Kidney epithelial cell (primary cell): Measurements from ENCODE around the gene GAS2L2. TPM values are rescaled to one million over a fixed set of nuclear protein-coding genes. Genes with fewer than 3 reads are reported as not detected.

Experiments
- DNase-seq: peaks from one replicate; pipeline ENCODE4 v3.0.0-alpha.2; 2010; ENCODE audit warnings: low read depth
- H3K27me3 ChIP-seq: 2 replicates; pipeline ENCODE4 v1.6.0; 2011; ENCODE audit warnings: low read length; ENCODE audit not compliant: control insufficient read depth, insufficient read depth
- H3K36me3 ChIP-seq: 2 replicates; pipeline ENCODE4 v1.5.1; 2011; ENCODE audit warnings: low read length; ENCODE audit not compliant: control insufficient read depth, insufficient read depth
- H3K4me3 ChIP-seq: 2 replicates; pipeline ENCODE4 v1.5.1; 2011; ENCODE audit warnings: low read depth, mild to moderate bottlenecking, control low read depth, low read length
- CTCF ChIP-seq: IDR thresholded peaks from 2 replicates; pipeline ENCODE4 v1.5.1; 2011; ENCODE audit warnings: mild to moderate bottlenecking, moderate library complexity, low read length, control low read depth, inconsistent platforms; ENCODE audit not compliant: insufficient read depth, poor library complexity, severe bottlenecking
- total RNA-seq: library from RNA; depleted of rRNA; stranded (reverse); fragments of >200 nt; gene quantifications from 2 replicates; pipeline ENCODE4 v1.2.3, GENCODE V29; 2015

The GAS2L2 gene
- total RNA-seq, 1 donor from 2014 or later, result not detected

DNA sequence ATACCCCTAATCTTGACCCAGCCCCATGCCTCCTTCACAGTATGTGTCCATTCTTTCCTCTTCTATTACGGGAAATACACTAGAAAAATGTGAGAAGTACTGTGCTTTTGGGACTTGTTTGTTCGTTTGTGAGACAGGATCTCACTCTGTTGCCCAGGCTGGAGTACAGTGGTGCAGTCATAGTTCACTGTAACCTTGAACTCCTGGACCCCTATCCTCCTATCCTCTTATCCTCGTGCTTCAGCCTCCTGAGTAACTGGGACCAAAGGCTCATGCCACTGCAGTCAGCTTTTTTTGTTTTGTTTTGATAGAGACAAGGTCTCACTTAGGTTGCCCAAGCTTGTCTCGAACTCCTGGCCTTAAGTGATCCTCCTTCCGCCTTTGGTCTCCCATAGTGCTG, 51.5 kb downstream of the GAS2L2 start:
- no peak overlapping the region for H3K4me3 ChIP-seq
- no peak for DNase-seq
- H3K27me3 ChIP-seq, result no peaks in the 10 kb centered on the region
- H3K36me3 ChIP-seq, result no peaks in the 10 kb centered on the region
- no peak for TF ChIP-seq CTCF

DNA sequence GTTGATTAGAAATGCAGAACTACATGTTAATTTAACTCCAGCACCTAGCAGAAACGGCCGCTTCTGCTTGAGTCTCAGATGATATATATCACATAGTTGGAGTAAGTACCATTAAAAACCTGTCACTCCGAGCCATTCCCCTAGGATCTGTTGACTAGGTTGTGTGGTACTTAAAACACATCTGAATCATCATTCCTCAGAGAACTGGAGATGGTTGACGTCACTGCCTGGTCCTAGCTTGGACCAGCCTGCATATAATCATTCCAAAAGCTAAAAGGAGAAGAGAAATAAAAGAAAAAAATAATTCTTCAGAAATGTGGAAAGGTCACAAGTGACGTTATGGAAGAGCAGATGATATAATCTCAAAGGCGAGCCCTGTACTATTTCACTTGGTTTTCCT, 52.9 kb downstream of the GAS2L2 start:
- DNase-seq, result no peak
- Histone ChIP-seq H3K36me3 (no peaks in the 10 kb centered on the region), H3K4me3 (no peak overlapping the region), H3K27me3 (no peaks in the 10 kb centered on the region)
- no peak for TF ChIP-seq CTCF

DNA sequence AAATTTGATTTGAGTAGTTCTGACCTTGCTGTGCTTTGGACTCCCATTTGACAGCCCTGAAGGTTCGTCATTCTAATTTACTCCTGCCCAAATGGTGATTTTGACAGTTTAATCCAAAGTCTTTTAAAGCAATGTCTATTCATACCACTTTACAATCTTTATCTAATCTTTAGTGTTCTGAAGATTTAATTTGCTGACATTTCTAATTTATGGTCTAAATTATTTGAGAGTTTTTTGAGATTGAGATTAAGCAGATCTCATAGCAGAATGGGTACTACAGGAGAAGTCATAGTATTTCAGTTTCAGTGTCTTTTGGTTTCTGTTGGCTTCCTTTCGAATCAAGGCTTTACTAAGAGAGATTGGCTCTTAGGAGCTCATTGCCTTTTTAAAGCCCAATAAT, 54.2 kb downstream of the GAS2L2 start:
- Histone ChIP-seq H3K4me3 (no peak overlapping the region), H3K36me3 (no peaks in the 10 kb centered on the region), H3K27me3 (no peaks in the 10 kb centered on the region)
- no peak for DNase-seq
- TF ChIP-seq CTCF, result no peak

DNA sequence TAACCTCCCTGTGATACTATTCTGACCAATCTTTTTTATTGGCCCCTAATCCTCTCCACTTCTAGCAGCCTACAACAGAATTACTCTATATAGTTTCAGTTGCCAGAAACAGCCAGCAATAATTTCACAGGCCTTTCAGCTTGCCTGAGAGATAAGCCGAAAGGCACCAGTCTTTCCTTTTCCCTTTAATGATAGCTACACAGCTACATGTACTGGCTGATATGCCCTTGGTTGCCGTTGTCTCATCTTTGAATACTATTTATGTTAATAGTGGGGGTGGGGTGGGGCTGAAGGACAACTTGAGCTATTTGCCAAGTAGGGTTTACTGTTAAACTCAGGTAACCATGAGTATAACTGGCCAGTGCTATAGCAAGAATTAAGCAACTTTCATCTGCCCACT, 57.4 kb downstream of the GAS2L2 start:
- H3K4me3 ChIP-seq, result no peak overlapping the region
- no peak for TF ChIP-seq CTCF
- no peaks in the 10 kb centered on the region for H3K27me3 ChIP-seq
- no peak for DNase-seq
- peaks cover 2% of the 10 kb centered on the region for H3K36me3 ChIP-seq

DNA sequence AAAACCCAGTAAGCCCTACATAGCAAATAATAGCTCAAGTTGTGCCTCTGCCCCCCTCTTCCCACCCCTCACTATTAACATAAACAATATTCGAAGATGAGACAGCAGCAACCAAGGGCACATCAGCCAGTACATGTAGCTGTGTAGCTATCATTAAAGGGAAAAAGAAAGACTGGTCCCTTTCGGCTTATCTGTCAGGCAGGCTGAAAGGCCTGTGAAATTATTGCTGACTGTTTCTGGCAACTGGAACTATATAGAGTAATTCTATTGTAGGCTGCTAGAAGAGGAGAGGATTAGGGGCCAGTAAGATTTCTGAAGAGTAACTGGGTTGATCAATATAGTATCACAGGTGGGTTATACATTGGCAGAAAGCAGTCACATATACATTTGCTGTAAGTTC, 58.1 kb downstream of the GAS2L2 start:
- Histone ChIP-seq H3K36me3 (peaks cover 2% of the 10 kb centered on the region), H3K27me3 (no peaks in the 10 kb centered on the region), H3K4me3 (no peak overlapping the region)
- no peak for DNase-seq
- no peak for TF ChIP-seq CTCF

Other genes starting within 250 kb of the GAS2L2 start
- not detected in 2 replicates for gene SLFN12L, start 215.6 kb downstream of the GAS2L2 start, total RNA-seq
- not detected in 2 replicates for gene SLFN14, start 192.4 kb downstream of the GAS2L2 start, total RNA-seq
- gene PEX12, start 174.7 kb downstream of the GAS2L2 start, total RNA-seq, result 7.2 and 8.6 TPM in 2 replicates
- gene AP2B1, start 165.9 kb downstream of the GAS2L2 start, total RNA-seq, result 152 and 163 TPM in 2 replicates
- 2.6 and 2.9 TPM in 2 replicates for gene RASL10B, start 21.6 kb downstream of the GAS2L2 start, total RNA-seq
- not detected in 2 replicates for gene C17orf50, start 7.6 kb upstream of the GAS2L2 start, total RNA-seq
- 0.17 TPM in 1 of 2 replicates, not detected in the other for gene MMP28, start 42.4 kb upstream of the GAS2L2 start, total RNA-seq
- 21.2 and 36.1 TPM in 2 replicates for gene TAF15, start 56.2 kb upstream of the GAS2L2 start, total RNA-seq
- not detected in 2 replicates for gene HEATR9, start 115.7 kb upstream of the GAS2L2 start, total RNA-seq
- not detected in 2 replicates for gene CCL5, start 127.1 kb upstream of the GAS2L2 start, total RNA-seq
- gene RDM1, start 177.5 kb upstream of the GAS2L2 start, total RNA-seq, result not detected in 2 replicates
- not detected in 2 replicates for gene LYZL6, start 190.5 kb upstream of the GAS2L2 start, total RNA-seq
- not detected in 2 replicates for gene CCL16, start 228.3 kb upstream of the GAS2L2 start, total RNA-seq
- not detected in 2 replicates for gene CCL14, start 233.5 kb upstream of the GAS2L2 start, total RNA-seq
- not detected in 2 replicates for gene CCL15, start 248.3 kb upstream of the GAS2L2 start, total RNA-seq